MM.1S (cell line): ENCODE results near the gene TMEM117.

Experiments
- DNase-seq: peaks from one replicate; pipeline ENCODE4 v3.0.0-alpha.2; 2015
- H2AFZ ChIP-seq: fragments of 300-600 bp; sonication (generic); 2 replicates; pipeline ENCODE4 v1.6.0; 2016; ENCODE audit warnings: antibody characterized with exemption, low read length
- H3F3A ChIP-seq: fragments of 300-600 bp; sonication (generic); 2 replicates; pipeline ENCODE4 v1.6.1; 2016; ENCODE audit warnings: mild to moderate bottlenecking, antibody characterized with exemption, low read length, moderate library complexity, mixed read lengths; ENCODE audit not compliant: insufficient read depth
- H3K27ac ChIP-seq: fragments of 300-600 bp; sonication (generic); 2 replicates; pipeline ENCODE4 v1.5.1; 2016; ENCODE audit warnings: mild to moderate bottlenecking, low read length
- H3K27me3 ChIP-seq: fragments of 300-600 bp; sonication (generic); replicated peaks from 2 replicates; pipeline ENCODE4 v1.6.0; 2016; ENCODE audit warnings: low read length; ENCODE audit not compliant: insufficient read depth
- H3K36me3 ChIP-seq: fragments of 300-600 bp; sonication (generic); replicated peaks from 2 replicates; pipeline ENCODE4 v1.6.1; 2016; ENCODE audit warnings: mild to moderate bottlenecking, low read length, mixed read lengths; ENCODE audit not compliant: insufficient read depth
- H3K4me1 ChIP-seq: fragments of 300-600 bp; sonication (generic); 2 replicates; pipeline ENCODE4 v1.6.1; 2016; ENCODE audit warnings: low read length, mixed read lengths
- H3K4me2 ChIP-seq: fragments of 300-600 bp; sonication (generic); 2 replicates; pipeline ENCODE4 v1.6.0; 2016; ENCODE audit warnings: low read depth, low read length
- H3K4me3 ChIP-seq: fragments of 300-600 bp; sonication (generic); 2 replicates; pipeline ENCODE4 v1.5.1; 2016; ENCODE audit warnings: low read length, mixed read lengths
- H3K79me2 ChIP-seq: fragments of 300-600 bp; sonication (generic); 2 replicates; pipeline ENCODE4 v1.6.1; 2016; ENCODE audit warnings: mixed run types, low read length, mixed read lengths
- H3K9ac ChIP-seq: fragments of 300-600 bp; sonication (generic); 2 replicates; pipeline ENCODE4 v1.6.1; 2016; ENCODE audit warnings: low read length, mixed read lengths
- H3K9me2 ChIP-seq: fragments of 300-600 bp; sonication (generic); replicated peaks from 2 replicates; pipeline ENCODE4 v1.6.1; 2016; ENCODE audit warnings: mild to moderate bottlenecking, low read length, mixed read lengths; ENCODE audit not compliant: insufficient read depth
- H3K9me3 ChIP-seq: fragments of 300-600 bp; sonication (generic); replicated peaks from 2 replicates; pipeline ENCODE4 v1.6.1; 2016; ENCODE audit warnings: mild to moderate bottlenecking, low read length, mixed read lengths; ENCODE audit not compliant: insufficient read depth
- H4K20me1 ChIP-seq: fragments of 300-600 bp; sonication (generic); 2 replicates; pipeline ENCODE4 v1.6.1; 2016; ENCODE audit warnings: mild to moderate bottlenecking, low read length, moderate library complexity, mixed read lengths; ENCODE audit not compliant: insufficient read depth
- CTCF ChIP-seq: fragments of 300-600 bp; sonication (generic); IDR thresholded peaks from 2 replicates; pipeline ENCODE4 v1.5.1; 2016; ENCODE audit warnings: antibody characterized with exemption, low read length, mixed read lengths
- EZH2 ChIP-seq: fragments of 300-600 bp; sonication (generic); optimal IDR thresholded peaks from 2 replicates; pipeline ENCODE3; 2017; ENCODE audit warnings: low read depth, mild to moderate bottlenecking, antibody characterized with exemption, low read length, mixed read lengths
- EZH2phosphoT487 ChIP-seq: fragments of 300-600 bp; sonication (generic); IDR thresholded peaks from 2 replicates; pipeline ENCODE4 v1.6.1; 2018; ENCODE audit warnings: antibody characterized with exemption, low read length

TMEM117 gene

GRCh38 chr12:44017216-44017615 lies 181.3 kb downstream of the TMEM117 start:
- no peak for DNase-seq
- no peak overlapping the region for H2AFZ ChIP-seq
- no peaks in the 10 kb centered on the region for H3K9me3 ChIP-seq
- no peaks in the 10 kb centered on the region for H3K79me2 ChIP-seq
- peaks cover 36% of the 10 kb centered on the region for H3K4me1 ChIP-seq
- H3K9ac ChIP-seq, result no peak overlapping the region
- no peaks in the 10 kb centered on the region for H3K27me3 ChIP-seq
- H4K20me1 ChIP-seq, result no peaks in the 10 kb centered on the region
- TF ChIP-seq EZH2phosphoT487 (no peak), EZH2 (no peak), CTCF (no peak)
- H3K4me2 ChIP-seq, result no peak overlapping the region
- H3F3A ChIP-seq, result peaks cover 14% of the 10 kb centered on the region
- H3K36me3 ChIP-seq, result no peaks in the 10 kb centered on the region
- H3K4me3 ChIP-seq, result no peak overlapping the region
- H3K9me2 ChIP-seq, result no peaks in the 10 kb centered on the region
- no peak overlapping the region for H3K27ac ChIP-seq

- no peak for DNase-seq
- H3K4me1 ChIP-seq, result peaks cover 31% of the 10 kb centered on the region
- H3K27me3 ChIP-seq, result no peaks in the 10 kb centered on the region
These were observed 183.2 kb downstream of the TMEM117 start for GRCh38 chr12:44019118-44019517.

GRCh38 chr12:44020555-44020954 lies 184.7 kb downstream of the TMEM117 start:
- no peak for DNase-seq
- no peak for TF ChIP-seq EZH2phosphoT487
- no peak for TF ChIP-seq EZH2
- TF ChIP-seq CTCF, result no peak
- Histone ChIP-seq H3K36me3 (no peaks in the 10 kb centered on the region), H3K9ac (peak overlapping the region; percentile 3; the same call in 1 of the 2 replicates), H3K79me2 (no peaks in the 10 kb centered on the region), H3F3A (peaks cover 14% of the 10 kb centered on the region), H3K4me3 (peak overlapping the region; percentile 27), H2AFZ (peak overlapping the region; percentile 56), H3K27ac (peak overlapping the region; percentile 69; the same call in 1 of the 2 replicates), H3K4me2 (peak overlapping the region; percentile 68), H3K27me3 (no peaks in the 10 kb centered on the region), H4K20me1 (no peaks in the 10 kb centered on the region), H3K9me2 (no peaks in the 10 kb centered on the region), H3K9me3 (no peaks in the 10 kb centered on the region), H3K4me1 (peaks cover 28% of the 10 kb centered on the region)

More at GRCh38 chr12:44019118-44019517, 183.2 kb downstream of the TMEM117 start:
- Histone ChIP-seq H3K4me3 (no peak overlapping the region), H3K36me3 (no peaks in the 10 kb centered on the region), H3K4me2 (no peak overlapping the region), H4K20me1 (no peaks in the 10 kb centered on the region), H2AFZ (no peak overlapping the region), H3K9ac (no peak overlapping the region), H3K9me3 (no peaks in the 10 kb centered on the region), H3K79me2 (no peaks in the 10 kb centered on the region), H3K27ac (no peak overlapping the region), H3K9me2 (no peaks in the 10 kb centered on the region), H3F3A (peaks cover 14% of the 10 kb centered on the region)
- TF ChIP-seq CTCF, result no peak
- TF ChIP-seq EZH2, result no peak
- no peak for TF ChIP-seq EZH2phosphoT487
